Measurements from ENCODE around the gene MPPED2. TPM values are rescaled to one million over a fixed set of nuclear protein-coding genes. Genes with fewer than 3 reads are reported as not detected.

MPPED2 gene
- total RNA-seq, 2 donors from 2014 or later: 1.6 to 3.1 TPM

GRCh38 chr11:30447058-30447640 is 139.0 kb downstream of the MPPED2 start:
- no peak for ATAC-seq
- no peak for DNase-seq
- no peak overlapping the region for H3K4me3 ChIP-seq
- H3K27me3 ChIP-seq: no peaks in the 10 kb centered on the region
- no peak for TF ChIP-seq CTCF (IDR thresholded peaks at IDR 0.05)
- no peak for TF ChIP-seq POLR2A (IDR thresholded peaks at IDR 0.05)
- intact Hi-C loops (cut with DNase I): no loop called here
- no peaks in the 10 kb centered on the region for H3K9me3 ChIP-seq
- no peak overlapping the region for H3K27ac ChIP-seq
- WGBS, 2 donors: 45 to 58% methylated on average over 9 of the region's 9 CpGs
- H3K36me3 ChIP-seq (replicated peaks in 1 of 2; ENCODE audit: insufficient read depth in 1 of 2, low read depth in 2 of 2): no peaks in the 10 kb centered on the region
- H3K4me1 ChIP-seq: no peaks in the 10 kb centered on the region

GRCh38 chr11:30446520-30446919 is 139.6 kb downstream of the MPPED2 start:
- no peaks in the 10 kb centered on the region for H3K9me3 ChIP-seq
- H3K27ac ChIP-seq: no peak overlapping the region
- no peak overlapping the region for H3K4me3 ChIP-seq
- no peak for ATAC-seq
- no peaks in the 10 kb centered on the region for H3K4me1 ChIP-seq
- H3K27me3 ChIP-seq: no peaks in the 10 kb centered on the region
- 32 to 35% methylated on average over 7 of the region's 7 CpGs for WGBS, 2 donors
- TF ChIP-seq POLR2A (IDR thresholded peaks at IDR 0.05) (no peak), CTCF (IDR thresholded peaks at IDR 0.05) (no peak)
- intact Hi-C loops (cut with DNase I): no loop called here
- no peaks in the 10 kb centered on the region for H3K36me3 ChIP-seq (replicated peaks in 1 of 2; ENCODE audit: insufficient read depth in 1 of 2, low read depth in 2 of 2)
- DNase-seq: no peak

- no peak overlapping the region for H3K4me3 ChIP-seq
- no peak overlapping the region for H3K27ac ChIP-seq
- TF ChIP-seq CTCF (IDR thresholded peaks at IDR 0.05) (no peak), POLR2A (IDR thresholded peaks at IDR 0.05) (no peak)
- no peaks in the 10 kb centered on the region for H3K27me3 ChIP-seq
- DNase-seq: no peak
- H3K4me1 ChIP-seq: no peaks in the 10 kb centered on the region
- ATAC-seq: no peak
- H3K9me3 ChIP-seq: no peaks in the 10 kb centered on the region
- 30 to 38% methylated on average over 2 of the region's 2 CpGs for WGBS, 2 donors
- intact Hi-C loops (cut with DNase I): no loop called here
- H3K36me3 ChIP-seq (replicated peaks in 1 of 2; ENCODE audit: insufficient read depth in 1 of 2, low read depth in 2 of 2): no peaks in the 10 kb centered on the region
Measured at GRCh38 chr11:30445056-30445455, 141.1 kb downstream of the MPPED2 start.

GRCh38 chr11:30440510-30440909 is 145.6 kb downstream of the MPPED2 start:
- TF ChIP-seq POLR2A (IDR thresholded peaks at IDR 0.05) (no peak), CTCF (IDR thresholded peaks at IDR 0.05) (no peak)
- ATAC-seq: no peak
- no peaks in the 10 kb centered on the region for H3K9me3 ChIP-seq
- no peaks in the 10 kb centered on the region for H3K27me3 ChIP-seq
- intact Hi-C loops (cut with DNase I): no loop called here
- H3K27ac ChIP-seq: no peak overlapping the region
- no peak overlapping the region for H3K4me3 ChIP-seq
- no peak for DNase-seq
- H3K4me1 ChIP-seq: no peaks in the 10 kb centered on the region
- WGBS, 2 donors: 61 to 67% methylated on average over 4 of the region's 4 CpGs
- no peaks in the 10 kb centered on the region for H3K36me3 ChIP-seq (replicated peaks in 1 of 2; ENCODE audit: insufficient read depth in 1 of 2, low read depth in 2 of 2)

- TF ChIP-seq CTCF (IDR thresholded peaks at IDR 0.05) (no peak), POLR2A (IDR thresholded peaks at IDR 0.05) (no peak)
- no peak overlapping the region for H3K4me3 ChIP-seq
- 71 to 75% methylated on average over 3 of the region's 3 CpGs for WGBS, 2 donors
- H3K27ac ChIP-seq: no peak overlapping the region
- DNase-seq (no peak), ATAC-seq (no peak)
- intact Hi-C loops (cut with DNase I): no loop called here
- no peaks in the 10 kb centered on the region for H3K9me3 ChIP-seq
- H3K27me3 ChIP-seq: no peaks in the 10 kb centered on the region
- no peaks in the 10 kb centered on the region for H3K36me3 ChIP-seq (replicated peaks in 1 of 2; ENCODE audit: insufficient read depth in 1 of 2, low read depth in 2 of 2)
- H3K4me1 ChIP-seq: no peaks in the 10 kb centered on the region
Measured at GRCh38 chr11:30436801-30437200, 149.4 kb downstream of the MPPED2 start.
